ENCODE results near the gene PRR15L. TPM values are rescaled to one million over a fixed set of nuclear protein-coding genes. Genes with fewer than 3 reads are reported as not detected.
A peak's percentile ranks its signal among the peaks of the same experiment; 100 is the strongest.

Gene PRR15L
- not detected for total RNA-seq (2021; fragmentation: NEBNext Ultra II Directional; extraction: Animal tissue kit (Norgen Biotek cat#: 25700))
- long read RNA-seq, result 0 reads

GRCh38 chr17:47957591-47958490, at the start of gene PRR15L:
Gene PRR15L (minus strand): TSS chr17:47957883. CDS start chr17:47953234, 4,649 bp downstream.
- Mint-ChIP-seq H3K27me3 (ENCODE audit: insufficient read depth) (peaks cover 4% of the 10 kb centered on the region), H3K36me3 (ENCODE audit: low read depth) (peaks cover 11% of the 10 kb centered on the region; the same call in 1 of the 2 replicates), H3K4me1 (ENCODE audit: low read depth) (no peaks in the 10 kb centered on the region), H3K27ac (no peak within 1 kb of the TSS), H3K9me3 (no peaks in the 10 kb centered on the region), H3K4me3 (no peak within 1 kb of the TSS)
- TF ChIP-seq CTCF (IDR thresholded peaks at IDR 0.05), result no peak
- no peak for DNase-seq

- Mint-ChIP-seq H3K4me1 (ENCODE audit: low read depth) (peaks cover 49% of the 10 kb centered on the region), H3K27me3 (ENCODE audit: insufficient read depth) (peaks cover 2% of the 10 kb centered on the region), H3K9me3 (no peaks in the 10 kb centered on the region), H3K4me3 (no peak overlapping the region), H3K36me3 (ENCODE audit: low read depth) (no peaks in the 10 kb centered on the region), H3K27ac (no peak overlapping the region)
- no peak for TF ChIP-seq CTCF (IDR thresholded peaks at IDR 0.05)
- no peak for DNase-seq
Observed at GRCh38 chr17:48006936-48007709, 49.4 kb upstream of the PRR15L start.

- Mint-ChIP-seq H3K9me3 (no peaks in the 10 kb centered on the region), H3K27ac (peak overlapping the region; percentile 69), H3K4me3 (no peak overlapping the region), H3K36me3 (ENCODE audit: low read depth) (no peaks in the 10 kb centered on the region), H3K4me1 (ENCODE audit: low read depth) (peaks cover 49% of the 10 kb centered on the region), H3K27me3 (ENCODE audit: insufficient read depth) (peaks cover 2% of the 10 kb centered on the region)
- TF ChIP-seq CTCF (IDR thresholded peaks at IDR 0.05), result no peak
- no peak for DNase-seq
Observed at GRCh38 chr17:48004983-48005382, 47.3 kb upstream of the PRR15L start.

- Mint-ChIP-seq H3K4me1 (ENCODE audit: low read depth) (peaks cover 57% of the 10 kb centered on the region), H3K27ac (peak overlapping the region; percentile 98), H3K36me3 (ENCODE audit: low read depth) (no peaks in the 10 kb centered on the region), H3K9me3 (no peaks in the 10 kb centered on the region), H3K27me3 (ENCODE audit: insufficient read depth) (peaks cover 2% of the 10 kb centered on the region), H3K4me3 (no peak overlapping the region)
- TF ChIP-seq CTCF (IDR thresholded peaks at IDR 0.05), result no peak
- DNase-seq, result no peak
Observed at GRCh38 chr17:48003417-48004151, 45.9 kb upstream of the PRR15L start.

- no peak for TF ChIP-seq CTCF (IDR thresholded peaks at IDR 0.05)
- H3K4me3 Mint-ChIP-seq, result no peak overlapping the region
- no peaks in the 10 kb centered on the region for H3K36me3 Mint-ChIP-seq (ENCODE audit: low read depth)
- peaks cover 2% of the 10 kb centered on the region for H3K27me3 Mint-ChIP-seq (ENCODE audit: insufficient read depth)
- H3K27ac Mint-ChIP-seq, result peak overlapping the region; percentile 98
- peaks cover 57% of the 10 kb centered on the region for H3K4me1 Mint-ChIP-seq (ENCODE audit: low read depth)
- no peak for DNase-seq
- H3K9me3 Mint-ChIP-seq, result no peaks in the 10 kb centered on the region
Observed at GRCh38 chr17:48002916-48003416, 45.3 kb upstream of the PRR15L start.

Data from HFFc6 (cell line).